AML-193 (cell line): Measurements from ENCODE around the gene AFAP1L1.
A peak's percentile ranks its signal among the peaks of the same experiment; 100 is the strongest.

Experiments
- DNase-seq, 2 experiments: peaks; one replicate each; lab custom pipeline; 2025; lab: John Stamatoyannopoulos, UW

Gene AFAP1L1

GRCh38 chr5:149315753-149316152 is 44.1 kb downstream of the AFAP1L1 start:
- DNase-seq: no peak

- peak; percentile 46 for DNase-seq
These were observed 45.8 kb downstream of the AFAP1L1 start for GRCh38 chr5:149317281-149318048.

GRCh38 chr5:149319174-149319573 is 47.5 kb downstream of the AFAP1L1 start:
- DNase-seq: no peak

- DNase-seq: no peak
These were observed 49.2 kb downstream of the AFAP1L1 start for GRCh38 chr5:149320791-149321330.

- DNase-seq: no peak
These were observed 50.9 kb downstream of the AFAP1L1 start for GRCh38 chr5:149322518-149322917.

- DNase-seq: no peak
These were observed 51.6 kb downstream of the AFAP1L1 start for GRCh38 chr5:149323210-149323609.

- no peak for DNase-seq
These were observed 52.1 kb downstream of the AFAP1L1 start for GRCh38 chr5:149323621-149324205.

GRCh38 chr5:149324641-149325040 is 53.0 kb downstream of the AFAP1L1 start:
- no peak for DNase-seq

- no peak for DNase-seq
These were observed 53.6 kb downstream of the AFAP1L1 start for GRCh38 chr5:149325166-149325735.

- no peak for DNase-seq
These were observed 54.2 kb downstream of the AFAP1L1 start for GRCh38 chr5:149325894-149326293.

GRCh38 chr5:149326611-149327010 is 55.0 kb downstream of the AFAP1L1 start:
- no peak for DNase-seq

- DNase-seq: no peak
These were observed 56.5 kb downstream of the AFAP1L1 start for GRCh38 chr5:149328177-149328576.

- DNase-seq: no peak
These were observed 62.2 kb downstream of the AFAP1L1 start for GRCh38 chr5:149333711-149334443.

- no peak for DNase-seq
These were observed 66.1 kb downstream of the AFAP1L1 start for GRCh38 chr5:149337736-149338135.

- no peak for DNase-seq
These were observed 66.7 kb downstream of the AFAP1L1 start for GRCh38 chr5:149338364-149338763.

GRCh38 chr5:149340920-149341319 is 69.3 kb downstream of the AFAP1L1 start:
- DNase-seq: no peak

- no peak for DNase-seq
These were observed 70.2 kb downstream of the AFAP1L1 start for GRCh38 chr5:149341876-149342275.

- DNase-seq: no peak
These were observed 72.5 kb downstream of the AFAP1L1 start for GRCh38 chr5:149344151-149344550.

GRCh38 chr5:149345147-149345891 is 73.7 kb downstream of the AFAP1L1 start, which contains the start of gene GRPEL2:
TSS of gene GRPEL2 (plus strand) at chr5:149345499. CDS start at chr5:149345540, 41 bp downstream.
- peak; percentile 94 to 95 for DNase-seq

GRCh38 chr5:149345892-149346222 is 74.2 kb downstream of the AFAP1L1 start:
- peak; percentile 15 to 29 for DNase-seq

GRCh38 chr5:149348518-149348917 is 76.9 kb downstream of the AFAP1L1 start:
- no peak for DNase-seq

GRCh38 chr5:149349382-149349781 is 77.7 kb downstream of the AFAP1L1 start:
- DNase-seq: no peak
